Measurements from ENCODE around the gene OLFM2.

OLFM2 gene

GRCh38 chr19:9885077-9885552 is 51.2 kb downstream of the OLFM2 start:
- Histone ChIP-seq H3K36me3 (ENCODE audit: control insufficient read depth in 5 of 5, insufficient read depth in 5 of 5, low read length in 5 of 5) (no peaks in the 10 kb centered on the region), H3K9ac (ENCODE audit: low read length in 5 of 5) (no peak overlapping the region), H3K4me3 (ENCODE audit: low read depth in 1 of 5, low read length in 5 of 5) (no peak overlapping the region), H3K27me3 (ENCODE audit: control insufficient read depth in 5 of 5, insufficient read depth in 4 of 5, low read length in 5 of 5) (no peaks in the 10 kb centered on the region), H3K9me3 (ENCODE audit: control insufficient read depth in 5 of 5, low read length in 5 of 5) (no peaks in the 10 kb centered on the region), H3K4me1 (ENCODE audit: control insufficient read depth in 5 of 5, insufficient read depth in 5 of 5, low read length in 5 of 5) (peaks cover 3 to 13% (median 9%) of the 10 kb centered on the region in 5 donors), H3K27ac (ENCODE audit: low read depth, low read length) (no peak overlapping the region)

GRCh38 chr19:9883764-9884163 is 52.6 kb downstream of the OLFM2 start:
- H3K27ac ChIP-seq (ENCODE audit: low read depth, low read length), result no peak overlapping the region
- no peak overlapping the region for H3K4me3 ChIP-seq (ENCODE audit: low read depth in 1 of 5, low read length in 5 of 5)
- peaks cover 3 to 13% (median 9%) of the 10 kb centered on the region in 5 donors for H3K4me1 ChIP-seq (ENCODE audit: control insufficient read depth in 5 of 5, insufficient read depth in 5 of 5, low read length in 5 of 5)
- no peaks in the 10 kb centered on the region for H3K9me3 ChIP-seq (ENCODE audit: control insufficient read depth in 5 of 5, low read length in 5 of 5)
- H3K36me3 ChIP-seq (ENCODE audit: control insufficient read depth in 5 of 5, insufficient read depth in 5 of 5, low read length in 5 of 5), result no peaks in the 10 kb centered on the region
- no peak overlapping the region for H3K9ac ChIP-seq (ENCODE audit: low read length in 5 of 5)
- H3K27me3 ChIP-seq (ENCODE audit: control insufficient read depth in 5 of 5, insufficient read depth in 4 of 5, low read length in 5 of 5), result no peaks in the 10 kb centered on the region

GRCh38 chr19:9883231-9883758 is 53.0 kb downstream of the OLFM2 start:
- Histone ChIP-seq H3K9me3 (ENCODE audit: control insufficient read depth in 5 of 5, low read length in 5 of 5) (no peaks in the 10 kb centered on the region), H3K36me3 (ENCODE audit: control insufficient read depth in 5 of 5, insufficient read depth in 5 of 5, low read length in 5 of 5) (no peaks in the 10 kb centered on the region), H3K4me3 (ENCODE audit: low read depth in 1 of 5, low read length in 5 of 5) (no peak overlapping the region), H3K4me1 (ENCODE audit: control insufficient read depth in 5 of 5, insufficient read depth in 5 of 5, low read length in 5 of 5) (peaks cover 3 to 16% (median 9%) of the 10 kb centered on the region in 5 donors), H3K9ac (ENCODE audit: low read length in 5 of 5) (no peak overlapping the region), H3K27ac (ENCODE audit: low read depth, low read length) (no peak overlapping the region), H3K27me3 (ENCODE audit: control insufficient read depth in 5 of 5, insufficient read depth in 4 of 5, low read length in 5 of 5) (no peaks in the 10 kb centered on the region)

- Histone ChIP-seq H3K9ac (ENCODE audit: low read length in 5 of 5) (no peak overlapping the region), H3K27ac (ENCODE audit: low read depth, low read length) (no peak overlapping the region), H3K27me3 (ENCODE audit: control insufficient read depth in 5 of 5, insufficient read depth in 4 of 5, low read length in 5 of 5) (no peaks in the 10 kb centered on the region), H3K9me3 (ENCODE audit: control insufficient read depth in 5 of 5, low read length in 5 of 5) (no peaks in the 10 kb centered on the region), H3K4me1 (ENCODE audit: control insufficient read depth in 5 of 5, insufficient read depth in 5 of 5, low read length in 5 of 5) (peaks cover 3 to 16% (median 9%) of the 10 kb centered on the region in 5 donors), H3K36me3 (ENCODE audit: control insufficient read depth in 5 of 5, insufficient read depth in 5 of 5, low read length in 5 of 5) (no peaks in the 10 kb centered on the region), H3K4me3 (ENCODE audit: low read depth in 1 of 5, low read length in 5 of 5) (no peak overlapping the region)
Measured at GRCh38 chr19:9881720-9882119, 54.6 kb downstream of the OLFM2 start.

GRCh38 chr19:9878511-9879196 is 57.7 kb downstream of the OLFM2 start:
- H3K36me3 ChIP-seq (ENCODE audit: control insufficient read depth in 5 of 5, insufficient read depth in 5 of 5, low read length in 5 of 5), result no peaks in the 10 kb centered on the region
- no peaks in the 10 kb centered on the region for H3K9me3 ChIP-seq (ENCODE audit: control insufficient read depth in 5 of 5, low read length in 5 of 5)
- peaks cover 0 to 6% (median 0%) of the 10 kb centered on the region in 5 donors for H3K4me1 ChIP-seq (ENCODE audit: control insufficient read depth in 5 of 5, insufficient read depth in 5 of 5, low read length in 5 of 5)
- H3K27me3 ChIP-seq (ENCODE audit: control insufficient read depth in 5 of 5, insufficient read depth in 4 of 5, low read length in 5 of 5), result no peaks in the 10 kb centered on the region
- H3K9ac ChIP-seq (ENCODE audit: low read length in 5 of 5), result no peak overlapping the region
- no peak overlapping the region for H3K4me3 ChIP-seq (ENCODE audit: low read depth in 1 of 5, low read length in 5 of 5)
- no peak overlapping the region for H3K27ac ChIP-seq (ENCODE audit: low read depth, low read length)

- H3K27ac ChIP-seq (ENCODE audit: low read depth, low read length), result no peak overlapping the region
- H3K4me1 ChIP-seq (ENCODE audit: control insufficient read depth in 5 of 5, insufficient read depth in 5 of 5, low read length in 5 of 5), result peaks cover 0 to 6% (median 0%) of the 10 kb centered on the region in 5 donors
- H3K4me3 ChIP-seq (ENCODE audit: low read depth in 1 of 5, low read length in 5 of 5), result no peak overlapping the region
- no peak overlapping the region for H3K9ac ChIP-seq (ENCODE audit: low read length in 5 of 5)
- H3K36me3 ChIP-seq (ENCODE audit: control insufficient read depth in 5 of 5, insufficient read depth in 5 of 5, low read length in 5 of 5), result no peaks in the 10 kb centered on the region
- H3K9me3 ChIP-seq (ENCODE audit: control insufficient read depth in 5 of 5, low read length in 5 of 5), result no peaks in the 10 kb centered on the region
- H3K27me3 ChIP-seq (ENCODE audit: control insufficient read depth in 5 of 5, insufficient read depth in 4 of 5, low read length in 5 of 5), result no peaks in the 10 kb centered on the region
Measured at GRCh38 chr19:9877780-9878510, 58.4 kb downstream of the OLFM2 start.

GRCh38 chr19:9875796-9876195 is 60.5 kb downstream of the OLFM2 start:
- no peaks in the 10 kb centered on the region for H3K27me3 ChIP-seq (ENCODE audit: control insufficient read depth in 5 of 5, insufficient read depth in 4 of 5, low read length in 5 of 5)
- H3K4me1 ChIP-seq (ENCODE audit: control insufficient read depth in 5 of 5, insufficient read depth in 5 of 5, low read length in 5 of 5), result peaks cover 0 to 6% (median 0%) of the 10 kb centered on the region in 5 donors

GRCh38 chr19:9875031-9875627 is 61.2 kb downstream of the OLFM2 start:
- peaks cover 0 to 12% (median 0%) of the 10 kb centered on the region in 5 donors for H3K4me1 ChIP-seq (ENCODE audit: control insufficient read depth in 5 of 5, insufficient read depth in 5 of 5, low read length in 5 of 5)
- H3K27ac ChIP-seq (ENCODE audit: low read depth, low read length), result no peak overlapping the region
- H3K27me3 ChIP-seq (ENCODE audit: control insufficient read depth in 5 of 5, insufficient read depth in 4 of 5, low read length in 5 of 5), result no peaks in the 10 kb centered on the region
- H3K9ac ChIP-seq (ENCODE audit: low read length in 5 of 5), result no peak overlapping the region
- no peak overlapping the region for H3K4me3 ChIP-seq (ENCODE audit: low read depth in 1 of 5, low read length in 5 of 5)
- H3K9me3 ChIP-seq (ENCODE audit: control insufficient read depth in 5 of 5, low read length in 5 of 5), result no peaks in the 10 kb centered on the region
- peaks cover 0 to 6% (median 2%) of the 10 kb centered on the region in 5 donors for H3K36me3 ChIP-seq (ENCODE audit: control insufficient read depth in 5 of 5, insufficient read depth in 5 of 5, low read length in 5 of 5)

More at GRCh38 chr19:9875796-9876195, 60.5 kb downstream of the OLFM2 start:
- H3K9ac ChIP-seq (ENCODE audit: low read length in 5 of 5), result no peak overlapping the region
- H3K27ac ChIP-seq (ENCODE audit: low read depth, low read length), result no peak overlapping the region
- H3K4me3 ChIP-seq (ENCODE audit: low read depth in 1 of 5, low read length in 5 of 5), result no peak overlapping the region
- peaks cover 0 to 6% (median 2%) of the 10 kb centered on the region in 5 donors for H3K36me3 ChIP-seq (ENCODE audit: control insufficient read depth in 5 of 5, insufficient read depth in 5 of 5, low read length in 5 of 5)
- H3K9me3 ChIP-seq (ENCODE audit: control insufficient read depth in 5 of 5, low read length in 5 of 5), result no peaks in the 10 kb centered on the region

- H3K36me3 ChIP-seq (ENCODE audit: control insufficient read depth in 5 of 5, insufficient read depth in 5 of 5, low read length in 5 of 5), result peaks cover 0 to 6% (median 2%) of the 10 kb centered on the region in 5 donors
- H3K9ac ChIP-seq (ENCODE audit: low read length in 5 of 5), result no peak overlapping the region
- H3K9me3 ChIP-seq (ENCODE audit: control insufficient read depth in 5 of 5, low read length in 5 of 5), result no peaks in the 10 kb centered on the region
- no peak overlapping the region for H3K4me3 ChIP-seq (ENCODE audit: low read depth in 1 of 5, low read length in 5 of 5)
- H3K27ac ChIP-seq (ENCODE audit: low read depth, low read length), result no peak overlapping the region
- no peaks in the 10 kb centered on the region for H3K27me3 ChIP-seq (ENCODE audit: control insufficient read depth in 5 of 5, insufficient read depth in 4 of 5, low read length in 5 of 5)
- H3K4me1 ChIP-seq (ENCODE audit: control insufficient read depth in 5 of 5, insufficient read depth in 5 of 5, low read length in 5 of 5), result peaks cover 0 to 10% (median 7%) of the 10 kb centered on the region in 5 donors
Measured at GRCh38 chr19:9872618-9873242, 63.6 kb downstream of the OLFM2 start.
